A549 (cell line): Measurements from ENCODE around the gene PLCB1.

Experiments used
- KDM5A ChIP-seq: fragments of 200-600 bp; sonication (generic); IDR thresholded peaks from 2 replicates; pipeline ENCODE4 v1.6.1; 2016; ENCODE audit warnings: antibody characterized with exemption, mild to moderate bottlenecking
- SREBF2 ChIP-seq: fragments of 450-650 bp; IDR thresholded peaks from 2 replicates; pipeline ENCODE4 v1.6.1; 2014; ENCODE audit warnings: mild to moderate bottlenecking, moderate library complexity
- TF ChIP-seq, protein P1 (sequence below): fragments of >200 bp; sonication (Bioruptor Twin); formaldehyde crosslinking; IDR thresholded peaks from 3 replicates; pipeline ENCODE4 v1.5.1; 2016

- TF ChIP-seq SREBF2 (no peak), KDM5A (no peak)
- TF ChIP-seq, protein P1, sequence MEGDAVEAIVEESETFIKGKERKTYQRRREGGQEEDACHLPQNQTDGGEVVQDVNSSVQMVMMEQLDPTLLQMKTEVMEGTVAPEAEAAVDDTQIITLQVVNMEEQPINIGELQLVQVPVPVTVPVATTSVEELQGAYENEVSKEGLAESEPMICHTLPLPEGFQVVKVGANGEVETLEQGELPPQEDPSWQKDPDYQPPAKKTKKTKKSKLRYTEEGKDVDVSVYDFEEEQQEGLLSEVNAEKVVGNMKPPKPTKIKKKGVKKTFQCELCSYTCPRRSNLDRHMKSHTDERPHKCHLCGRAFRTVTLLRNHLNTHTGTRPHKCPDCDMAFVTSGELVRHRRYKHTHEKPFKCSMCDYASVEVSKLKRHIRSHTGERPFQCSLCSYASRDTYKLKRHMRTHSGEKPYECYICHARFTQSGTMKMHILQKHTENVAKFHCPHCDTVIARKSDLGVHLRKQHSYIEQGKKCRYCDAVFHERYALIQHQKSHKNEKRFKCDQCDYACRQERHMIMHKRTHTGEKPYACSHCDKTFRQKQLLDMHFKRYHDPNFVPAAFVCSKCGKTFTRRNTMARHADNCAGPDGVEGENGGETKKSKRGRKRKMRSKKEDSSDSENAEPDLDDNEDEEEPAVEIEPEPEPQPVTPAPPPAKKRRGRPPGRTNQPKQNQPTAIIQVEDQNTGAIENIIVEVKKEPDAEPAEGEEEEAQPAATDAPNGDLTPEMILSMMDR, result no peak
These were observed 16.4 kb downstream of the PLCB1 start for GRCh38 chr20:8148501-8148900.
